IMR-90 (cell line): ENCODE results near the gene SMARCD1.

Experiments used
- BHLHE40 ChIP-seq: fragments of 150-350 bp; IDR thresholded peaks from 2 replicates; pipeline ENCODE4 v1.6.1; 2016; ENCODE audit warnings: mild to moderate bottlenecking, low read depth, low read length
- CEBPB ChIP-seq: IDR thresholded peaks from 2 replicates; pipeline ENCODE4 v1.6.1; 2012; ENCODE audit warnings: low read depth, low read length, improper control_type of control experiment
- FOS ChIP-seq: fragments of 150-350 bp; IDR thresholded peaks from 2 replicates; pipeline ENCODE4 v1.6.1; 2016; ENCODE audit warnings: low read depth, low read length
- MAZ ChIP-seq: IDR thresholded peaks from 2 replicates; pipeline ENCODE4 v1.6.1; 2012; ENCODE audit warnings: low read depth, mild to moderate bottlenecking, low read length, improper control_type of control experiment, moderate library complexity, borderline replicate concordance
- MXI1 ChIP-seq: IDR thresholded peaks from 2 replicates; pipeline ENCODE4 v1.6.1; 2012; ENCODE audit warnings: low read depth, mild to moderate bottlenecking, low read length, moderate library complexity, borderline replicate concordance
- POLR2A ChIP-seq: IDR thresholded peaks from 2 replicates; pipeline ENCODE4 v1.6.1; 2012; ENCODE audit warnings: mild to moderate bottlenecking, low read depth, low read length
- RAD21 ChIP-seq: IDR thresholded peaks from 2 replicates; pipeline ENCODE4 v1.6.1; 2012; ENCODE audit warnings: low read length, improper control_type of control experiment
- RCOR1 ChIP-seq: IDR thresholded peaks from 2 replicates; pipeline ENCODE4 v1.6.1; 2012; ENCODE audit warnings: mild to moderate bottlenecking, low read length, improper control_type of control experiment; ENCODE audit not compliant: insufficient replicate concordance
- TF ChIP-seq, protein P1 (sequence below): conservative IDR thresholded peaks from 2 replicates; pipeline ENCODE4 v1.5.1; 2012; ENCODE audit warnings: mild to moderate bottlenecking, low read depth, low read length, improper control_type of control experiment
- TF ChIP-seq, protein P2 (sequence below): fragments of 150-350 bp; IDR thresholded peaks from 2 replicates; pipeline ENCODE4 v1.6.1; 2017; ENCODE audit warnings: mild to moderate bottlenecking, antibody characterized with exemption, low read length, low read depth

DNA sequence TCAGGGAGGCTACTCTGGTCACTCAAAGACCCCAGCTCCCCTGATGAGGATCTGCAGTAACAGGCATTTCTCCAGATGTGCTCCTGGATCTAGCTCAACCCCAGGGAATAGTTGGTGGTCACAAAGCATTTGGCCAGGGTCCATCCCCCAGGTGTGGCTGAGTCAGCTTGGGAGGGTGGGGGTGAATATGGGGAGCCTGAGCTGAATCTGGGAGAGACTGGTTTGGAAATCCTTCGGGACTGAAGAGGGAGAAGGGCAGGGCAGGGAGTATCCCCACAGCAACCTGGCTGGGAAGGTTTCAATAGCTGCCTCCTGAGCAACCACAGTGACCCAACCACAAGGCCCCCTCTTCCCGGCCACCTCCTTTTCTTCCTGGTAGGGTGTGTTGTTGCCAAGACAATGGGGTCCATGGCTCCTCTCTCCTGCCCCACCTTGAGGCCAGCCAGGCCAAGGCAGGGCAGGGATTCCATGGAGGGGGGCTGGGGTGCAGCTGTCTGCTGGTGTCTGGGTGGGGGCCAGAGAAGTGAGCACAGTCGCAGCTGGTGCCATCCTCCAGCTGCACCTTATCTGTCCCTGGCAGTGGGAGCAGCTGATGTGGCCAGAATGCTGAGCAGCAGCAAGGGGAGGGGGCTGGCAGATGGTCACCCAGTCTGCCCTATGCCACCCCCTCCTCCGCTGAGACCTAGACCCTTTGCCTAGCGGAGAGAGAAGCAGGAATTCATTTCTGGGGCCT, 22.2 kb upstream of the SMARCD1 start:
- TF ChIP-seq, protein P1, sequence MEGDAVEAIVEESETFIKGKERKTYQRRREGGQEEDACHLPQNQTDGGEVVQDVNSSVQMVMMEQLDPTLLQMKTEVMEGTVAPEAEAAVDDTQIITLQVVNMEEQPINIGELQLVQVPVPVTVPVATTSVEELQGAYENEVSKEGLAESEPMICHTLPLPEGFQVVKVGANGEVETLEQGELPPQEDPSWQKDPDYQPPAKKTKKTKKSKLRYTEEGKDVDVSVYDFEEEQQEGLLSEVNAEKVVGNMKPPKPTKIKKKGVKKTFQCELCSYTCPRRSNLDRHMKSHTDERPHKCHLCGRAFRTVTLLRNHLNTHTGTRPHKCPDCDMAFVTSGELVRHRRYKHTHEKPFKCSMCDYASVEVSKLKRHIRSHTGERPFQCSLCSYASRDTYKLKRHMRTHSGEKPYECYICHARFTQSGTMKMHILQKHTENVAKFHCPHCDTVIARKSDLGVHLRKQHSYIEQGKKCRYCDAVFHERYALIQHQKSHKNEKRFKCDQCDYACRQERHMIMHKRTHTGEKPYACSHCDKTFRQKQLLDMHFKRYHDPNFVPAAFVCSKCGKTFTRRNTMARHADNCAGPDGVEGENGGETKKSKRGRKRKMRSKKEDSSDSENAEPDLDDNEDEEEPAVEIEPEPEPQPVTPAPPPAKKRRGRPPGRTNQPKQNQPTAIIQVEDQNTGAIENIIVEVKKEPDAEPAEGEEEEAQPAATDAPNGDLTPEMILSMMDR, result no peak
- TF ChIP-seq POLR2A (no peak), MXI1 (no peak), BHLHE40 (no peak), RCOR1 (no peak), CEBPB (no peak), FOS (no peak), MAZ (no peak), RAD21 (no peak)
- TF ChIP-seq, protein P2, sequence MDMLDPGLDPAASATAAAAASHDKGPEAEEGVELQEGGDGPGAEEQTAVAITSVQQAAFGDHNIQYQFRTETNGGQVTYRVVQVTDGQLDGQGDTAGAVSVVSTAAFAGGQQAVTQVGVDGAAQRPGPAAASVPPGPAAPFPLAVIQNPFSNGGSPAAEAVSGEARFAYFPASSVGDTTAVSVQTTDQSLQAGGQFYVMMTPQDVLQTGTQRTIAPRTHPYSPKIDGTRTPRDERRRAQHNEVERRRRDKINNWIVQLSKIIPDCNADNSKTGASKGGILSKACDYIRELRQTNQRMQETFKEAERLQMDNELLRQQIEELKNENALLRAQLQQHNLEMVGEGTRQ, result no peak
